GM18951 (cell line): ENCODE results near the gene PAPPA2.

Experiments
- POLR2A ChIP-seq: IDR thresholded peaks from 4 replicates; pipeline ENCODE4 v1.6.1; 2011; ENCODE audit warnings: mild to moderate bottlenecking; ENCODE audit not compliant: insufficient read length, insufficient read depth; ENCODE audit errors: extremely low read depth
- in situ Hi-C: fragments of 300-500 bp; cut with MboI; formaldehyde crosslinking; loops from one replicate; pipeline ENCODE4 v1.12.0; 2022; ENCODE audit warnings: low sequenced_read_pairs, mixed read lengths, inconsistent platforms; ENCODE audit not compliant: unreplicated experiment

Gene PAPPA2

DNA sequence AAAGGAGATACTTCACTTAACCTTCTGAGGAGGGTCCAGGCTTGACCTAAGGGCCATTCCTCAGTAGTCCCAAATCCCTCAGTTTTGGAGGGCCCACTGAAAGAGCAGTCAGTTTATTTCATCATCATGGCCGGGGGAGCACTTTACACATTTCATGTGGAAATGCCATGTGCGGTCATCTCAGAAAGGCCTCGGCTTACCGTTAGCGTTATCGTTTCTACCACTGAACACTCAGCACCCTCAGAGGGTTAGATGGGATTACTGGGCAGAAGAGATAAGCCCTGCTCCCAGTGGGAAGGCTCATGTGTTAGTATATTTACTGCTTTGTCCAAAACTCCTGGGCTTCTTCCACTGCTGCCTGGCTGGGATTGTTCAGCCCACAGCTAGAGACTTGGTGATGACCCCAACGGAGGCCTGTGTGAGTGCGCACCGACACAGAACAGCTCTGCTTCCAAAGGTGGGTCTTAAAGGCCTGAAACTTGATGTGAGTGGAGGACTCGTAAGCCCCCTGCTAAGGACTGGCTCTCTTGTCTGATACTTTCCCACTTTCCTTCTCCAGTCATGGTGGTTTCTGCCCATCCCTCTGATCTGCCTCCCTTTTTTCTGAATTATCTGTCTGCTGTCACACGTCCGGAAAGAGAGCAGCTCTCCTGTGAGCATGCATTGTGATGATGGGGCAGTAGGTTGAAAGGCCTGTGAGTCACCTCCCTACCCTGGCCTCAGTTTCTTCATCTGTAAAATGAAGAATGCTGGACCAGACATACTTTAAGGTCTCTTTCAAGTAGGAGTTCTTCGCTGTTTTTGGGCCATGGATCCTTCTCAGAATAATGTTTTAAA, 417.0 kb downstream of the PAPPA2 start:
- no peak for TF ChIP-seq POLR2A
- in situ Hi-C loops, result loop anchor here (25.0 kb wide), 2 partner anchors 318 to 1057 kb away; no protein-coding TSS in a partner anchor

DNA sequence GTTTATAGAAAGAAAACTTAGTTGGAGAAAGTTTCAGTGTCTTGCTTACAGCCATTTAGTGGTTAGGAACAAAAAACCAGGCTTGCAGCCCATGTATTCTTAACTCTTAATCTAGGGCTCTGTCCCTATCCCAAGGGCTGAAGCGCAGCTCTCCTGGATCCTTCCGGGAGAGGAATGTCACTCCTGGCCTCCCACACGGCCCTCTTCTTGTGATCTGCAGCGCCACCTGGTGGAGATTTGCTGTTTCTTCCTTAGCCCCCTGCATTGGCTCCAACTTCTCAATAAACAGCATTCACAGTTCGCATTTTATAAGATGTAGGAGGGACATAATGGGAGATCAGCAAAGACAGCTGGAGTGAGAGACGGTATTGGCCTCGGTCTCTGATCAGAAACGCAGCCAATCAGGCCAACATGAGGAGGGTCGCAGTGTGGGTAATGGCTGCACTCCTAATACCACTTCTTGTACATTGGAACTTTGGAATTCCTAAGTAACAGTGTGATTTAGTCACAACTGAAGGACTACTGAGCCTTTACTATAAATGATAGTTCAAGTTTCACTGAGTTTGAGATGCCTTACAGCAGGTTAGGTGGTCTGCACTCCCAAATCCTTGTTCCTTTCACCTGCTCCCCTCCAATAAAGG, 418.1 kb downstream of the PAPPA2 start:
- no peak for TF ChIP-seq POLR2A
- in situ Hi-C loops, result loop anchor here (25.0 kb wide), 2 partner anchors 319 to 1056 kb away; no protein-coding TSS in a partner anchor

DNA sequence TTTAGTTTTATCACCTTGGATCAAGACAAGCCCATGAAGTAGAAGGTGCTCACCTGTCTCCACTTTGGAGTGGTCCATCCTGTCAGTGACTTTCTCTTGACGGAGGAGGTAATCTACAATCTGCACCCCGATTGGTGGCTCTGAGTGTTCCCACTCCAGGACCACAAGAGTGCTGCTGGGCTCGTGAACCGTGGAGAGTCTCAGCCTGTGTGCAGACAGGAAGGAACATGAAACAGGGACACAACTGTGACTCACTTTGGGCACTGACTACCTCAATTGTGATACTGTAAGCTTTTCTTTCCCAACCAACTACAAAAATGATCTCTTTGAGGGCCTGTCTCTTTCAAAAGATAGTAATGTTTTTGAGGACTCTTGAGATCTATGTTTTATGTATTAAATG, 421.3 kb downstream of the PAPPA2 start:
- in situ Hi-C loops, result loop anchor here (25.0 kb wide), 2 partner anchors 322 to 1053 kb away; no protein-coding TSS in a partner anchor

DNA sequence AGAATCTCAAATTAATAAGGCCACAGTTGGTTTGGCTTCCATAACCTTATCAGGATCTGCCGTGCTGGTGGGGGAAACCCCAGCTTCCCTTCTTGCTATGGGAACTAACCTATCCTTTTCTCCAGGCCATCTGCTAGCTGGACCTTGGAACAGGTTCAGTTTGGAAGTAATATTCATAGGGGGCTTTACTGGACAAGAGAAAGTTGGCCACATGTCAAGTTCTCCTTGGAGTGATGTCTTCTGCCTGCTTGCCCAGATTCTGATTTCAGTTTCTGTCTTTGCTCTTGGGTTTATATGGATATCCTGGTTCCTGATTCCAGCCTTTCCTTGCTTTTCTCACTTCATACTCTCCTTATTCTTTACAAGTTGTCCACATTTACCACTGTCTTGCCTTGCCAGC, 421.9 kb downstream of the PAPPA2 start:
- no peak for TF ChIP-seq POLR2A
- in situ Hi-C loops, result loop anchor here (25.0 kb wide), 2 partner anchors 323 to 1052 kb away; no protein-coding TSS in a partner anchor

More for the DNA sequence above, 421.3 kb downstream of the PAPPA2 start:
- no peak for TF ChIP-seq POLR2A

DNA sequence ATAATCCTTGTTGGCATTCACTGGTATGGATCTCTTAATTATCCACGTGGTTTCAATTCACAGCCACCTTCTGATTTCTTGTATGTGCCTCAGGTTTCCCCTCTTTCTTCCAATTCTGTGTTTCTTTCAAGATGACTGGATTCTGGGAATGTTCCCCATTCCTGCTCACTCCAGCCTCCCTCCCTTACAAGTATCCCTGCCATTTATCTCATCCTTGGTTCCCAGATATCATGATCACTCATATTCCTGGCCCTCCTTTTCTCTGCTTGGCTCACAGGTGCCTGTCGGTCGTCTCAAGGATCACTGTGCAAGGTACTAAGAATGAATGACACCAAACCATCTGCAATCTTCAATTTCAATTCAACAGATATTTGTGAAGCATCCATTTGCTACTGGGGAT, 422.4 kb downstream of the PAPPA2 start:
- in situ Hi-C loops, result loop anchor here (25.0 kb wide), 2 partner anchors 323 to 1052 kb away; no protein-coding TSS in a partner anchor

DNA sequence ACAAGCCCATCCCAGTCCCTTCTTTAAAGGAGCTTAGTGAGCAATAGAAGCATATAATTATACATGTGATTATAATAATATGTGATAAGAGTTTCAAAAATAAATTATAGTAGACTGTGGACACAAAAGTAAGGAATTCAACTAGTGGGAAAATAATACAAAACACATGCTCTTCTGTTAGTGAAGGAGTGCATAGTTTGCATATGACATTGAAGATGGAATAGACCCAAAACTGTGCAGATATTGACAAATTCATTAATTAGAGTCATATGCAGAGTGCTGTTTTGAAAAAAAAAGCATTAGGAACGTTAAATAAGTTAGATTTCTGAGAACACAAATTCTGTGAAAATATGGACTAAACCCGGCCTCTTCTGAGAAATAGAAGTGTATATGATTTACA, 422.8 kb downstream of the PAPPA2 start:
- no peak for TF ChIP-seq POLR2A
- in situ Hi-C loops, result loop anchor here (25.0 kb wide), 2 partner anchors 323 to 1052 kb away; no protein-coding TSS in a partner anchor

More for the DNA sequence above, 422.4 kb downstream of the PAPPA2 start:
- TF ChIP-seq POLR2A, result no peak

DNA sequence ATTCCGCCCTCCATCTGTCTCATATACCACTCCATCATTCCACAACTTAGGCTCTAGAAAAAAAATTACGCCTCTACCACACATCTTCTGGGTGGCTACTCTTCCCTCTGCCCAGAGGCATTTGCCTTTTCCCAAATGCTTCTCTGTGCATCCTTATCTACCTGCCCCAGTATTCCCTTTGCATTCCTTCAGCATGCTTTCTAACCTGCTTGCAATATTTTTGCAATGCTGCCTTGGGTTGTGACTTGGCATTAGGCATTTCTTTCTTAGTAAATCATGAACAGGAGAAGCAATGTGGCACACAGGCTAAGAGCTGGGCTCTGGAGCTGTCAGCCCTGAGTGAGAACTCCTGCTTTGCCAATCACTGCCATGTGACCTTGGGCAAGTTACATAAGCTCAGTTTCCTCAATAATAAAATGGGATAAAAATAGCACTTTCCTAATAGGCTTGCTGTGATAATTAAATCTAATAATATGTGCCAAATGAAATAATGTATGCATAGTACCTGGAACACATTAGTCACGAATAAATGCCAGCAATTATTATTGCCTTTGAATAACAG, 425.6 kb downstream of the PAPPA2 start:
- TF ChIP-seq POLR2A, result no peak
- in situ Hi-C loops, result loop anchor here (25.0 kb wide), 2 partner anchors 326 to 1049 kb away; no protein-coding TSS in a partner anchor

DNA sequence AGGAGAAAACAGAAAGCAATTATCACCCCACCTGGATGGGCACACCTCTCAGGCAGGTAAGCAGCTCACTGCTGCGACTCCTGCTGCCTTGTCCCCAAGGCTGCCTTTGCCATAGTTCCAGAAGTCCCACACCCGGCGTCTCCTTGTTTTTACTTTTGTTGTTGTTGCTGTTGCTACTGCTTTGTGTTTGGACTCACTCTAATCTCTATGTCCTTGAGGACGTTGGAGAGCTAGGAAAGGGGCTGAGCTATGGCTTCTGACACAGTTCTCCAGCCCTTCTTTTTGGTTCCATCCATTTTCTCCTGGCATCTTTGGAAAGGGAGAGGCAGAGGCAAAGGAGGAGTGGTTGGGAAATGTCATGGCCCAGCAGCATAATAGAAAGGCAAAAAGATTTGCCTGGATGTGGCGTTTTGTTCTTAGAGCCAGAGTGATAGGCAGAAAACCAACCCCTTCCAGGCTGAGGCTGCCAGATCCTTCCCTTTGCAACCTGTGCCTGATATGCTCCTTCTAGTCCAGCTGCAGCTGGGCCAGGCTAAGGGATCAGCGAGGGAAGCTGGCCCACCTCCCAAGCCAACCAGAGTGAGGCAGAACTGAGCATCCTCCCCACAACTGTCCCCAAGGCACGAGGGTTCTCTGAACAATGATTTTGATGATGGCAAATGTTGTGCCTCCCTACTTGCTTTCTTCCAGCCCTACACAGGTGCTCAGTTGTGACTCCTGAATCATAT, 430.8 kb downstream of the PAPPA2 start:
- in situ Hi-C loops, result loop anchor here (25.0 kb wide), 2 partner anchors 331 to 1044 kb away; no protein-coding TSS in a partner anchor
- TF ChIP-seq POLR2A, result no peak

DNA sequence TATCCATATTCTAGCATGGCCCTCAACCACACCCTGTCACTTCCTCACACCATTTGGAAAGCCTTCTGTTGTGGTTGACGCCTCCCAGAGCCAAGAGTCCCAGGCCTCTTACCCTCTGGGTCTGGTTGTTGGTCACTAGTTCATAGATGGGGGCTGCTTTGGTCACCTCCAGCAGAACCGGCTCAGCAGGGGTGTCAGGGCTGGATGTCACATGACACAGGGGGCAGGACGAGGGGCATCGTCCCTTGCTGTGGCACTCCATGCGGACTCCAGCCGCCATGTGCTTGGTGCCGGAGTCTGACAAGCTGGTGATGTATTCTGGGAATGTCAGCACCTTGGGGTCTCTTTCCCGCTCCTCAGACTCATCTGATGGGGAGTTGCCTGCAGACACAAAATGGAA, 431.5 kb downstream of the PAPPA2 start:
- in situ Hi-C loops, result loop anchor here (25.0 kb wide), 2 partner anchors 332 to 1043 kb away; no protein-coding TSS in a partner anchor
- TF ChIP-seq POLR2A, result no peak
